Endothelial cell of umbilical vein (primary cell): ENCODE data around the gene TXNRD2. TPM values are rescaled to one million over a fixed set of nuclear protein-coding genes. Genes with fewer than 3 reads are reported as not detected.
A peak's percentile ranks its signal among the peaks of the same experiment; 100 is the strongest.

Experiments used
- BruUV-seq: library from RNA; stranded (reverse); fragments of 400-500 nt; replicated peaks from 2 replicates; lab custom pipeline; 2021; lab: Mats Ljungman, UMichigan
- CTCF ChIA-PET: fragments of 300-600, 350-600 bp; sonication (Branson Sonifier 250); formaldehyde crosslinking; loops from one replicate; lab custom pipeline; 2021; ENCODE audit warnings: antibody characterized with exemption, inconsistent platforms; lab: Charles Lee
- POLR2A ChIA-PET: fragments of 300-600, 350-600 bp; sonication (Branson Sonifier 250); formaldehyde crosslinking; loops from one replicate; lab custom pipeline; 2021; ENCODE audit warnings: antibody characterized with exemption, inconsistent platforms; lab: Charles Lee
- DNase-seq: peaks from one replicate; pipeline ENCODE4 v3.0.0-alpha.2; 2011; ENCODE audit warnings: low read depth, low spot score
- FAIRE-seq: peaks from 2 replicates; lab custom pipeline; 2011; peaks lifted over from hg19 to GRCh38; lab: Jason Lieb, UNC
- H2AFZ ChIP-seq: 2 replicates; pipeline ENCODE4 v1.6.0; 2012; ENCODE audit warnings: low read depth, low read length, control low read depth, inconsistent platforms
- H3K27ac ChIP-seq: 2 replicates; pipeline ENCODE4 v1.5.1; 2011; ENCODE audit warnings: low read depth, mild to moderate bottlenecking, control low read depth, low read length, moderate library complexity; ENCODE audit not compliant: insufficient read depth
- H3K27me3 ChIP-seq, 2 experiments: 2 replicates each; pipeline versions ENCODE4 v1.6.0 to v1.6.1; 2011; ENCODE audit warnings: low read length in 2 of 2, mixed read lengths in 1 of 2; ENCODE audit not compliant: control insufficient read depth in 2 of 2, insufficient read depth in 2 of 2
- H3K36me3 ChIP-seq, 2 experiments: 2 replicates in 1 of 2; 3 replicates in 1 of 2; pipeline ENCODE4 v1.5.1; 2011; ENCODE audit warnings: low read length in 2 of 2, mild to moderate bottlenecking in 1 of 2, moderate library complexity in 1 of 2; ENCODE audit not compliant: control insufficient read depth in 2 of 2, insufficient read depth in 2 of 2; ENCODE audit errors: extremely low read depth in 1 of 2
- H3K4me1 ChIP-seq: 3 replicates; pipeline ENCODE4 v1.5.1; 2011; ENCODE audit warnings: mild to moderate bottlenecking, low read length; ENCODE audit not compliant: control insufficient read depth, insufficient read depth; ENCODE audit errors: extremely low read depth
- H3K4me2 ChIP-seq: 2 replicates; pipeline ENCODE4 v1.6.1; 2011; ENCODE audit warnings: low read length, control low read depth, mixed read lengths; ENCODE audit not compliant: insufficient read depth
- H3K4me3 ChIP-seq, 3 experiments: fragments of 200-600 bp in 1 of 3; sonication (generic), shearing (Covaris generic) in 1 of 3; replicated peaks in 1 of 3; 2 replicates each; pipeline ENCODE4 v1.5.1; 2011 to 2016; ENCODE audit warnings: control low read depth in 3 of 3, low read length in 3 of 3, mild to moderate bottlenecking in 2 of 3, inconsistent platforms in 1 of 3, low read depth in 1 of 3, moderate library complexity in 1 of 3; ENCODE audit not compliant: insufficient read depth in 1 of 3
- H3K79me2 ChIP-seq: 2 replicates; pipeline ENCODE4 v1.6.0; 2012; ENCODE audit warnings: low read length, inconsistent platforms; ENCODE audit not compliant: control insufficient read depth, insufficient read depth
- H3K9ac ChIP-seq: replicated peaks from 2 replicates; pipeline ENCODE3; 2011; ENCODE audit warnings: low read length, control low read depth; ENCODE audit not compliant: insufficient read depth; ENCODE audit errors: extremely low read depth
- H3K9me1 ChIP-seq: replicated peaks from 3 replicates; pipeline ENCODE4 v1.6.0; 2011; ENCODE audit warnings: mild to moderate bottlenecking, low read length; ENCODE audit not compliant: control insufficient read depth, insufficient read depth; ENCODE audit errors: extremely low read depth
- H3K9me3 ChIP-seq: replicated peaks from 2 replicates; pipeline ENCODE4 v1.5.1; 2012; ENCODE audit warnings: low read length, inconsistent platforms; ENCODE audit not compliant: control insufficient read depth, insufficient read depth
- H4K20me1 ChIP-seq: replicated peaks from 2 replicates; pipeline ENCODE3; 2011; ENCODE audit warnings: mild to moderate bottlenecking, low read length; ENCODE audit not compliant: control insufficient read depth, insufficient read depth; ENCODE audit errors: extremely low read depth
- EZH2 ChIP-seq: IDR thresholded peaks from 2 replicates; pipeline ENCODE4 v1.6.1; 2012; ENCODE audit warnings: borderline replicate concordance, low read depth, mild to moderate bottlenecking, moderate library complexity, low read length, inconsistent platforms; ENCODE audit not compliant: severe bottlenecking
- FOS ChIP-seq: IDR thresholded peaks from 2 replicates; pipeline ENCODE4 v1.6.1; 2011; ENCODE audit warnings: mild to moderate bottlenecking, low read length, moderate library complexity, borderline replicate concordance; ENCODE audit not compliant: insufficient read depth
- GATA2 ChIP-seq: IDR thresholded peaks from 2 replicates; pipeline ENCODE4 v1.7.0; 2011; ENCODE audit warnings: low read depth, mild to moderate bottlenecking, moderate library complexity, mixed read lengths, low read length; ENCODE audit not compliant: insufficient read length, insufficient read depth
- JUN ChIP-seq: IDR thresholded peaks from 2 replicates; pipeline ENCODE4 v1.6.1; 2011; ENCODE audit warnings: borderline replicate concordance, low read depth; ENCODE audit not compliant: insufficient read length, insufficient read depth
- MYC ChIP-seq: IDR thresholded peaks from one replicate; pipeline ENCODE4 v1.6.1; 2011; ENCODE audit warnings: mild to moderate bottlenecking, low read depth, low read length
- POLR2A ChIP-seq: IDR thresholded peaks from 2 replicates; pipeline ENCODE4 v1.6.1; 2012; ENCODE audit warnings: low read depth, mild to moderate bottlenecking, control low read depth, low read length
- POLR2AphosphoS5 ChIP-seq: IDR thresholded peaks from 2 replicates; pipeline ENCODE4 v1.6.1; 2012; ENCODE audit warnings: low read depth, mild to moderate bottlenecking, control low read depth, low read length, moderate library complexity; ENCODE audit not compliant: insufficient read depth
- dilution Hi-C: fragments of 300-500 bp; cut with MboI; formaldehyde crosslinking; loops from one replicate; pipeline ENCODE4 v1.15.0; 2019; ENCODE audit warnings: low sequenced_read_pairs; ENCODE audit not compliant: extremely low pct_ligation_motif_present
- intact Hi-C: fragments of 100-400 bp; cut with micrococcal nuclease; formaldehyde crosslinking; loops from one replicate; pipeline ENCODE4 v1.10.0; 2022
- polyA plus RNA-seq, 4 experiments: library from polyadenylated mRNA; depleted of rRNA in 3 of 4; stranded (reverse) in 3 of 4; unstranded in 1 of 4; fragments of >200 nt; gene quantifications; 2 replicates each; pipeline versions ENCODE4 v1.2.1 to v1.2.3, GENCODE V29; 2011 to 2012; ENCODE audit warnings: missing spikeins in 1 of 4
- total RNA-seq: library from RNA; stranded (reverse); gene quantifications from 2 replicates; pipeline ENCODE4 v1.2.3, GENCODE V29; 2021
- TF ChIP-seq, protein P1 (sequence below), 2 donors: IDR thresholded peaks; 1 replicate in 1 of 2; 2 replicates in 1 of 2; pipeline ENCODE4 v1.5.1; 2011; ENCODE audit warnings: low read length in 2 of 2, mild to moderate bottlenecking in 2 of 2, moderate library complexity in 2 of 2, control low read depth in 1 of 2, inconsistent platforms in 1 of 2, low read depth in 1 of 2; ENCODE audit not compliant: insufficient read depth in 1 of 2; ENCODE audit errors: extremely low read depth in 1 of 2
- TF ChIP-seq, protein P2 (sequence below): IDR thresholded peaks from 2 replicates; pipeline ENCODE4 v1.6.1; 2011; ENCODE audit not compliant: insufficient read depth, insufficient read length

Gene TXNRD2
- total and polyA plus RNA-seq, 2 donors (not counting 3 experiments of a cell fraction or from before 2014, with no cell fraction given) = 211 to 440 TPM

- no peak for DNase-seq
- intact Hi-C loops = loop anchor here (1.0 kb wide), 1 partner anchor 50 kb away; no protein-coding TSS in a partner anchor
- BruUV-seq = no TSS peak
These were observed 48.7 kb downstream of the TXNRD2 start for GRCh38 chr22:19892925-19893324.

More at GRCh38 chr22:19892925-19893324, 48.7 kb downstream of the TXNRD2 start:
- H3K79me2 ChIP-seq = peaks cover 2% of the 10 kb centered on the region
- H3K4me1 ChIP-seq = peaks cover 56% of the 10 kb centered on the region
- peaks cover 0 to 9% of the 10 kb centered on the region in 2 experiments for H3K36me3 ChIP-seq
- peak overlapping the region; percentile 50 for H3K9ac ChIP-seq
- no peaks in the 10 kb centered on the region for H3K27me3 ChIP-seq
- H3K4me2 ChIP-seq = no peak overlapping the region
- H3K4me3 ChIP-seq = no peak overlapping the region
- FAIRE-seq = peak; percentile 62
- ChIA-PET POLR2A (interaction anchor here (1.2 to 1.4 kb wide), 2 partner anchors 12 to 48 kb away, joined by 3 to 9 read pairs; no protein-coding TSS in a partner anchor), CTCF (interaction anchor here (3.6 kb wide), 1 partner anchor 163 kb away, joined by 33 read pairs; no protein-coding TSS in a partner anchor)
- peak overlapping the region; percentile 83 for H3K27ac ChIP-seq
- no peaks in the 10 kb centered on the region for H3K9me1 ChIP-seq
- no peaks in the 10 kb centered on the region for H4K20me1 ChIP-seq
- dilution Hi-C loops = no loop called here
- H2AFZ ChIP-seq = no peak overlapping the region
- TF ChIP-seq GATA2 = no peak
- TF ChIP-seq JUN = no peak
- TF ChIP-seq, protein P1, sequence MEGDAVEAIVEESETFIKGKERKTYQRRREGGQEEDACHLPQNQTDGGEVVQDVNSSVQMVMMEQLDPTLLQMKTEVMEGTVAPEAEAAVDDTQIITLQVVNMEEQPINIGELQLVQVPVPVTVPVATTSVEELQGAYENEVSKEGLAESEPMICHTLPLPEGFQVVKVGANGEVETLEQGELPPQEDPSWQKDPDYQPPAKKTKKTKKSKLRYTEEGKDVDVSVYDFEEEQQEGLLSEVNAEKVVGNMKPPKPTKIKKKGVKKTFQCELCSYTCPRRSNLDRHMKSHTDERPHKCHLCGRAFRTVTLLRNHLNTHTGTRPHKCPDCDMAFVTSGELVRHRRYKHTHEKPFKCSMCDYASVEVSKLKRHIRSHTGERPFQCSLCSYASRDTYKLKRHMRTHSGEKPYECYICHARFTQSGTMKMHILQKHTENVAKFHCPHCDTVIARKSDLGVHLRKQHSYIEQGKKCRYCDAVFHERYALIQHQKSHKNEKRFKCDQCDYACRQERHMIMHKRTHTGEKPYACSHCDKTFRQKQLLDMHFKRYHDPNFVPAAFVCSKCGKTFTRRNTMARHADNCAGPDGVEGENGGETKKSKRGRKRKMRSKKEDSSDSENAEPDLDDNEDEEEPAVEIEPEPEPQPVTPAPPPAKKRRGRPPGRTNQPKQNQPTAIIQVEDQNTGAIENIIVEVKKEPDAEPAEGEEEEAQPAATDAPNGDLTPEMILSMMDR (IDR thresholded peaks at IDR 0.05; ENCODE audit: extremely low read depth in 1 of 2, insufficient read depth in 1 of 2, low read depth in 1 of 2, low read length in 2 of 2) = no peak
- TF ChIP-seq MYC = no peak
- no peak for TF ChIP-seq POLR2AphosphoS5
- TF ChIP-seq FOS = no peak
- TF ChIP-seq EZH2 = no peak
- TF ChIP-seq, protein P2, sequence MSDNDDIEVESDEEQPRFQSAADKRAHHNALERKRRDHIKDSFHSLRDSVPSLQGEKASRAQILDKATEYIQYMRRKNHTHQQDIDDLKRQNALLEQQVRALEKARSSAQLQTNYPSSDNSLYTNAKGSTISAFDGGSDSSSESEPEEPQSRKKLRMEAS = no peak
- TF ChIP-seq POLR2A = no peak
- H3K9me3 ChIP-seq = no peaks in the 10 kb centered on the region
